Lower leg skin (tissue), 3 donors: ENCODE measurements around the gene POSTN.

ENCODE experiments used
- POLR2A ChIP-seq, 2 donors: fragments of 450-650 bp; IDR thresholded peaks; one replicate each; pipeline ENCODE4 v1.6.1; 2016 to 2017; ENCODE audit warnings: antibody characterized with exemption in 2 of 2, mild to moderate bottlenecking in 1 of 2, moderate library complexity in 1 of 2
- TF ChIP-seq, protein P1 (sequence below), 3 donors: fragments of 450-650 bp; IDR thresholded peaks; one replicate each; pipeline ENCODE4 v1.5.1; 2016; ENCODE audit warnings: antibody characterized with exemption in 3 of 3, mild to moderate bottlenecking in 3 of 3, moderate library complexity in 2 of 3

DNA sequence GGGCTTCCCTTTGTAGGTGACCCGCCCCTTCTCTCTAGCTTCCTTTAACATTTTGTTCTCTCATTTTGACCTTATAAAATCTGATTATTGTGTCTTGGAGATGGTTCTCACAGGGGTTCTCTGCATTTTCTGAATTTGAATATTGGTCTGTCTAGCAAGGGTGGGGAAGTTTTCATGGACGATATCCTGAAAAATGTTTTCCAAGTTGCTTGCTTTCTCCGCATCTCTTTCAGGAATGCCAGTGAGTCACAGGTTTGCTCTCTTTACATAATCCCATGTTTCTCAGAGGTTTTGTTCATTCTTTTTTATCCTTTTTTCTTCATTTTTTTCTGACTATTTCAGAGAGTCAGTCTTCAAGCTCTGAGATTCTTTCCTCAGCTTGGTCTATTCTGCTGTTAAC is 53.6 kb downstream of the POSTN start:
- TF ChIP-seq, protein P1, sequence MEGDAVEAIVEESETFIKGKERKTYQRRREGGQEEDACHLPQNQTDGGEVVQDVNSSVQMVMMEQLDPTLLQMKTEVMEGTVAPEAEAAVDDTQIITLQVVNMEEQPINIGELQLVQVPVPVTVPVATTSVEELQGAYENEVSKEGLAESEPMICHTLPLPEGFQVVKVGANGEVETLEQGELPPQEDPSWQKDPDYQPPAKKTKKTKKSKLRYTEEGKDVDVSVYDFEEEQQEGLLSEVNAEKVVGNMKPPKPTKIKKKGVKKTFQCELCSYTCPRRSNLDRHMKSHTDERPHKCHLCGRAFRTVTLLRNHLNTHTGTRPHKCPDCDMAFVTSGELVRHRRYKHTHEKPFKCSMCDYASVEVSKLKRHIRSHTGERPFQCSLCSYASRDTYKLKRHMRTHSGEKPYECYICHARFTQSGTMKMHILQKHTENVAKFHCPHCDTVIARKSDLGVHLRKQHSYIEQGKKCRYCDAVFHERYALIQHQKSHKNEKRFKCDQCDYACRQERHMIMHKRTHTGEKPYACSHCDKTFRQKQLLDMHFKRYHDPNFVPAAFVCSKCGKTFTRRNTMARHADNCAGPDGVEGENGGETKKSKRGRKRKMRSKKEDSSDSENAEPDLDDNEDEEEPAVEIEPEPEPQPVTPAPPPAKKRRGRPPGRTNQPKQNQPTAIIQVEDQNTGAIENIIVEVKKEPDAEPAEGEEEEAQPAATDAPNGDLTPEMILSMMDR (IDR thresholded peaks at IDR 0.05): no peak
- TF ChIP-seq POLR2A (IDR thresholded peaks at IDR 0.05): no peak
